Liver (tissue), 9 donors: ENCODE data around the gene CYP2S1. TPM values are rescaled to one million over a fixed set of nuclear protein-coding genes. Genes with fewer than 3 reads are reported as not detected.
A peak's percentile ranks its signal among the peaks of the same experiment; 100 is the strongest.

Source experiments
- DNase-seq: peaks from one replicate; pipeline ENCODE4 v3.0.0-alpha.2; 2017; ENCODE audit warnings: low spot score
- H3K27ac ChIP-seq, 2 donors: one replicate each; pipeline ENCODE4 v1.7.0; 2013; ENCODE audit warnings: inconsistent platforms in 2 of 2, low read length in 2 of 2, control low read depth in 1 of 2, low read depth in 1 of 2, mild to moderate bottlenecking in 1 of 2
- H3K27me3 ChIP-seq, 4 donors: one replicate each; pipeline versions ENCODE4 v1.6.1 to v1.7.0; 2013; ENCODE audit warnings: low read length in 3 of 4, inconsistent platforms in 1 of 4, mild to moderate bottlenecking in 1 of 4, moderate library complexity in 1 of 4; ENCODE audit not compliant: control insufficient read depth in 4 of 4, insufficient read depth in 4 of 4
- H3K36me3 ChIP-seq, 4 donors: one replicate each; pipeline versions ENCODE4 v1.6.1 to v1.7.0; 2013; ENCODE audit warnings: low read length in 3 of 4, mild to moderate bottlenecking in 3 of 4, low read depth in 1 of 4, moderate library complexity in 1 of 4; ENCODE audit not compliant: control insufficient read depth in 4 of 4, insufficient read depth in 3 of 4
- H3K4me1 ChIP-seq, 4 donors: one replicate each; pipeline versions ENCODE4 v1.6.1 to v1.7.0; 2013; ENCODE audit warnings: low read length in 3 of 4, mild to moderate bottlenecking in 3 of 4, moderate library complexity in 1 of 4; ENCODE audit not compliant: control insufficient read depth in 4 of 4, insufficient read depth in 4 of 4
- H3K4me3 ChIP-seq, 3 donors: one replicate each; pipeline versions ENCODE4 v1.6.1 to v1.7.0; 2013; ENCODE audit warnings: low read length in 3 of 3, control low read depth in 1 of 3, low read depth in 1 of 3, mild to moderate bottlenecking in 1 of 3
- H3K9ac ChIP-seq, 2 donors: one replicate each; pipeline ENCODE4 v1.7.0; 2013; ENCODE audit warnings: low read length in 2 of 2, mild to moderate bottlenecking in 2 of 2, moderate library complexity in 2 of 2, control low read depth in 1 of 2, low read depth in 1 of 2
- H3K9me3 ChIP-seq, 4 donors: one replicate each; pipeline versions ENCODE4 v1.6.1 to v1.7.0; 2013; ENCODE audit warnings: low read length in 3 of 4; ENCODE audit not compliant: control insufficient read depth in 4 of 4
- EGR1 ChIP-seq, 2 donors: IDR thresholded peaks; 2 replicates each; pipeline ENCODE4 v1.6.1; 2016 to 2018; ENCODE audit warnings: antibody characterized with exemption in 2 of 2, low read depth in 2 of 2
- FOXA1 ChIP-seq: IDR thresholded peaks from 2 replicates; pipeline ENCODE4 v1.6.1; 2016; ENCODE audit warnings: antibody characterized with exemption
- FOXA2 ChIP-seq: IDR thresholded peaks from 2 replicates; pipeline ENCODE4 v1.6.1; 2016; ENCODE audit warnings: antibody characterized with exemption
- GABPA ChIP-seq, 2 donors: IDR thresholded peaks in 1 of 2; conservative IDR thresholded peaks in 1 of 2; 2 replicates each; pipeline ENCODE4 v1.6.1; 2016; ENCODE audit warnings: antibody characterized with exemption in 2 of 2, mild to moderate bottlenecking in 1 of 2, moderate library complexity in 1 of 2
- HNF4A ChIP-seq, 2 donors: conservative IDR thresholded peaks; 2 replicates each; pipeline ENCODE4 v1.6.1; 2016; ENCODE audit warnings: antibody characterized with exemption in 2 of 2, mild to moderate bottlenecking in 2 of 2
- HNF4G ChIP-seq: IDR thresholded peaks from 2 replicates; pipeline ENCODE4 v1.6.1; 2016; ENCODE audit warnings: antibody characterized with exemption
- JUND ChIP-seq, 2 donors: IDR thresholded peaks; 2 replicates each; pipeline ENCODE4 v1.6.1; 2016; ENCODE audit warnings: antibody characterized with exemption in 2 of 2
- NR2F2 ChIP-seq: IDR thresholded peaks from 2 replicates; pipeline ENCODE4 v1.6.1; 2016; ENCODE audit warnings: antibody characterized with exemption
- RAD21 ChIP-seq, 2 donors: IDR thresholded peaks; 2 replicates each; pipeline ENCODE4 v1.6.1; 2016; ENCODE audit warnings: antibody characterized with exemption in 2 of 2, mild to moderate bottlenecking in 2 of 2
- RXRA ChIP-seq, 2 donors: IDR thresholded peaks; 2 replicates each; pipeline ENCODE4 v1.6.1; 2017 to 2018; ENCODE audit warnings: antibody characterized with exemption in 2 of 2, mild to moderate bottlenecking in 1 of 2
- SP1 ChIP-seq: IDR thresholded peaks from 2 replicates; pipeline ENCODE4 v1.6.1; 2018; ENCODE audit warnings: antibody characterized with exemption, mild to moderate bottlenecking
- TAF1 ChIP-seq: conservative IDR thresholded peaks from 2 replicates; pipeline ENCODE4 v1.6.1; 2016; ENCODE audit warnings: antibody characterized with exemption, mild to moderate bottlenecking
- YY1 ChIP-seq: IDR thresholded peaks from 2 replicates; pipeline ENCODE4 v1.6.1; 2016; ENCODE audit warnings: antibody characterized with exemption, mild to moderate bottlenecking
- WGBS: extraction: QIAGEN DNeasy Blood & Tissue Kit; methylation state at CpG from one replicate; pipeline ENCODE4 v1.1.7; 2013; 5-methylcytosine and 5-hydroxymethylcytosine counted together
- polyA plus RNA-seq, 2 donors: library from polyadenylated mRNA; stranded (reverse) in 1 of 2; unstranded in 1 of 2; fragments of 200-250 nt in 1 of 2; fragments of >200 nt in 1 of 2; fragmentation: Nextera tagmentation in 1 of 2; extraction: Ambion mirVana in 1 of 2; gene quantifications; one replicate each; pipeline versions ENCODE4 v1.2.1 to v1.2.3, GENCODE V29; 2013 to 2015
- total RNA-seq, 2 donors: library from RNA; depleted of rRNA; stranded (reverse); fragments of >200 nt; gene quantifications; one replicate each; pipeline ENCODE4 v1.2.3, GENCODE V29; 2014
- TF ChIP-seq, protein P1 (sequence below): IDR thresholded peaks from 2 replicates; pipeline ENCODE4 v1.6.1; 2016; ENCODE audit warnings: antibody characterized with exemption
- TF ChIP-seq, protein P2 (sequence below): IDR thresholded peaks from 2 replicates; pipeline ENCODE4 v1.6.1; 2016; ENCODE audit warnings: antibody characterized with exemption, mild to moderate bottlenecking
- TF ChIP-seq, protein P3 (sequence below): IDR thresholded peaks from 2 replicates; pipeline ENCODE4 v1.6.1; 2016; ENCODE audit warnings: antibody characterized with exemption
- TF ChIP-seq, protein P4 (sequence below): fragments of 150-350 bp; IDR thresholded peaks from 2 replicates; pipeline ENCODE4 v1.5.1; 2017; ENCODE audit warnings: improper control_type of control experiment, low read depth, low read length; ENCODE audit not compliant: missing input control
- TF ChIP-seq, protein P5 (sequence below): IDR thresholded peaks from 2 replicates; pipeline ENCODE4 v1.6.1; 2016; ENCODE audit warnings: antibody characterized with exemption
- donor health status: healthy.
- donor health status: healthy.
- donor health status: healthy.
- donor health status: healthy.
- donor health status: healthy.

The CYP2S1 gene
- total and polyA plus RNA-seq, 4 donors = 0.35 to 1.9 (median 1.5) TPM

DNA sequence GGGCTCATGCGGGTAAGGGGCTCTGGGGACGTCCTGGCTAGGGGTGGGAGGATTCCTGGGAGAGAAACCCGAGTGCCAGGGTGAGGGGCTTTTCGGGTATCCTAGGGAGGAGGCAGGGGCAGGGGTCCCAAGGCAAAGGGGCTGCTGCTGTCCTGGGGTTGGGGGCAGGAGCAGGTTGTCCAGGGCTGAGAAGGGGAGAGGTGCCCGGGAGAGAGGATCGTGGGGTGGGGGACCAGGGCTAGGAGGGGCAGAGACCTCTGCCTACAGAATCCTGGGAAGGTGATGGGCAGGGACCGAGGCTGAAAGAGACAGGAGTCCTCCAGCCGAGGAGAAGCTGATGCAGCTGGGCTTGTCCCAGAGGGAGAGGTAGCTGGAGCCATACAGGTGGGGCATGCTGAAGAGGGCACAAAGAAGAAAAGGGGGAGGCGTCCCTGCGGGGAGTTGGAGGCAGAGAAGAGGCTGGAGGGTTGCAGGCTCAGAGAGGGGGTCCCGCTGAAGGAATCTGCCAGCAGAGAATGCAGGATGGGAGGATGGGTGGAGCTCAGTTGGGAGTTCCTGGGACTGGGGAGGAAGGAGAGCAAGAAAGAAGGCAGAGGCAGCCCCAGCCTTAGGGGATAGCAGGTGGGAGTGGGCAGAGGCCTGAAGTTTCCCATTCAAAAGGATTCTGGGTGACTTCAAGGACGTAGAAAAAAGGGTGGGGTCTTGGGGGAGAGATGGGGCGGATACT, 574 bp downstream of the CYP2S1 start:
- Histone ChIP-seq H3K4me1 (peaks cover 0 to 13% (median 1%) of the 10 kb centered on the region in 4 donors), H3K27ac (no peak overlapping the region), H3K36me3 (no peaks in the 10 kb centered on the region), H3K9me3 (no peaks in the 10 kb centered on the region), H3K9ac (no peak overlapping the region), H3K4me3 (peak overlapping the region in 1 of 3 donors; percentile 22), H3K27me3 (peaks cover 0 to 2% (median 1%) of the 10 kb centered on the region in 4 donors)
- no peak for DNase-seq
- WGBS = 21% methylated on average over 13 of the region's 13 CpGs
- TF ChIP-seq RXRA (IDR thresholded peaks at IDR 0.05) = no peak
- no peak for TF ChIP-seq HNF4A (conservative IDR thresholded peaks at IDR 0.05)
- TF ChIP-seq FOXA2 = no peak
- TF ChIP-seq JUND (IDR thresholded peaks at IDR 0.05) = no peak
- TF ChIP-seq, protein P1, sequence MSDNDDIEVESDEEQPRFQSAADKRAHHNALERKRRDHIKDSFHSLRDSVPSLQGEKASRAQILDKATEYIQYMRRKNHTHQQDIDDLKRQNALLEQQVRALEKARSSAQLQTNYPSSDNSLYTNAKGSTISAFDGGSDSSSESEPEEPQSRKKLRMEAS = no peak
- no peak for TF ChIP-seq GABPA (IDR thresholded peaks at IDR 0.05 in 1 of 2, conservative IDR thresholded peaks at IDR 0.05 in 1 of 2)
- TF ChIP-seq, protein P2, sequence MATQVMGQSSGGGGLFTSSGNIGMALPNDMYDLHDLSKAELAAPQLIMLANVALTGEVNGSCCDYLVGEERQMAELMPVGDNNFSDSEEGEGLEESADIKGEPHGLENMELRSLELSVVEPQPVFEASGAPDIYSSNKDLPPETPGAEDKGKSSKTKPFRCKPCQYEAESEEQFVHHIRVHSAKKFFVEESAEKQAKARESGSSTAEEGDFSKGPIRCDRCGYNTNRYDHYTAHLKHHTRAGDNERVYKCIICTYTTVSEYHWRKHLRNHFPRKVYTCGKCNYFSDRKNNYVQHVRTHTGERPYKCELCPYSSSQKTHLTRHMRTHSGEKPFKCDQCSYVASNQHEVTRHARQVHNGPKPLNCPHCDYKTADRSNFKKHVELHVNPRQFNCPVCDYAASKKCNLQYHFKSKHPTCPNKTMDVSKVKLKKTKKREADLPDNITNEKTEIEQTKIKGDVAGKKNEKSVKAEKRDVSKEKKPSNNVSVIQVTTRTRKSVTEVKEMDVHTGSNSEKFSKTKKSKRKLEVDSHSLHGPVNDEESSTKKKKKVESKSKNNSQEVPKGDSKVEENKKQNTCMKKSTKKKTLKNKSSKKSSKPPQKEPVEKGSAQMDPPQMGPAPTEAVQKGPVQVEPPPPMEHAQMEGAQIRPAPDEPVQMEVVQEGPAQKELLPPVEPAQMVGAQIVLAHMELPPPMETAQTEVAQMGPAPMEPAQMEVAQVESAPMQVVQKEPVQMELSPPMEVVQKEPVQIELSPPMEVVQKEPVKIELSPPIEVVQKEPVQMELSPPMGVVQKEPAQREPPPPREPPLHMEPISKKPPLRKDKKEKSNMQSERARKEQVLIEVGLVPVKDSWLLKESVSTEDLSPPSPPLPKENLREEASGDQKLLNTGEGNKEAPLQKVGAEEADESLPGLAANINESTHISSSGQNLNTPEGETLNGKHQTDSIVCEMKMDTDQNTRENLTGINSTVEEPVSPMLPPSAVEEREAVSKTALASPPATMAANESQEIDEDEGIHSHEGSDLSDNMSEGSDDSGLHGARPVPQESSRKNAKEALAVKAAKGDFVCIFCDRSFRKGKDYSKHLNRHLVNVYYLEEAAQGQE = no peak
- TF ChIP-seq, protein P3, sequence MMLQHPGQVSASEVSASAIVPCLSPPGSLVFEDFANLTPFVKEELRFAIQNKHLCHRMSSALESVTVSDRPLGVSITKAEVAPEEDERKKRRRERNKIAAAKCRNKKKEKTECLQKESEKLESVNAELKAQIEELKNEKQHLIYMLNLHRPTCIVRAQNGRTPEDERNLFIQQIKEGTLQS = no peak
- no peak for TF ChIP-seq EGR1 (IDR thresholded peaks at IDR 0.05; ENCODE audit: low read depth in 2 of 2)
- no peak for TF ChIP-seq TAF1
- TF ChIP-seq SP1 = no peak
- TF ChIP-seq YY1 = no peak

DNA sequence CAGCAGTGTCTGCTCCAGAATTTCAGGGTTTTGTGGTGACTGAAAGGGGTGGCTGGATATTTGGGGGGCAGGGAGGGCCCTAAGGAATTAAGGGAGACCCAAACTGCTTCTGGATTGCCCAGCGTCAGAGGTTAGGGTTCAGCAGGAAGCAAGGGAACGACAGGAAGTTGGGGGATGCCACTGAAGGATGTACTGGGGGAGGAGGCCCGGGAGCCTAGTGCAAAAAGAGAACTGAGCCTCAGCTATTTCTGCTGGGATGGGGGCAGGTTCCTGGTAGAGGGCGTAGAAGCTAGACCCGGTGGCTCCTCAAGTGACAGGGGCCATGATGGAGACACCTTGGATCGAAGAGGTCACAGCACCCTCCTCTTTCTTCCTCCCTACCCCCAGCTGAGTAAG, 1.1 kb downstream of the CYP2S1 start:
- peaks cover 0 to 13% (median 1%) of the 10 kb centered on the region in 4 donors for H3K4me1 ChIP-seq
- no peak overlapping the region for H3K4me3 ChIP-seq
- no peak overlapping the region for H3K27ac ChIP-seq

More for the DNA sequence above, 1.1 kb downstream of the CYP2S1 start:
- Histone ChIP-seq H3K27me3 (peaks cover 0 to 2% (median 2%) of the 10 kb centered on the region in 4 donors), H3K36me3 (no peaks in the 10 kb centered on the region), H3K9me3 (no peaks in the 10 kb centered on the region), H3K9ac (no peak overlapping the region)
- WGBS = 46% methylated on average over 6 of the region's 6 CpGs
- no peak for DNase-seq
- no peak for TF ChIP-seq EGR1 (IDR thresholded peaks at IDR 0.05; ENCODE audit: low read depth in 2 of 2)
- no peak for TF ChIP-seq HNF4A (conservative IDR thresholded peaks at IDR 0.05)
- TF ChIP-seq FOXA1 = no peak
- no peak for TF ChIP-seq NR2F2
- TF ChIP-seq, protein P4, sequence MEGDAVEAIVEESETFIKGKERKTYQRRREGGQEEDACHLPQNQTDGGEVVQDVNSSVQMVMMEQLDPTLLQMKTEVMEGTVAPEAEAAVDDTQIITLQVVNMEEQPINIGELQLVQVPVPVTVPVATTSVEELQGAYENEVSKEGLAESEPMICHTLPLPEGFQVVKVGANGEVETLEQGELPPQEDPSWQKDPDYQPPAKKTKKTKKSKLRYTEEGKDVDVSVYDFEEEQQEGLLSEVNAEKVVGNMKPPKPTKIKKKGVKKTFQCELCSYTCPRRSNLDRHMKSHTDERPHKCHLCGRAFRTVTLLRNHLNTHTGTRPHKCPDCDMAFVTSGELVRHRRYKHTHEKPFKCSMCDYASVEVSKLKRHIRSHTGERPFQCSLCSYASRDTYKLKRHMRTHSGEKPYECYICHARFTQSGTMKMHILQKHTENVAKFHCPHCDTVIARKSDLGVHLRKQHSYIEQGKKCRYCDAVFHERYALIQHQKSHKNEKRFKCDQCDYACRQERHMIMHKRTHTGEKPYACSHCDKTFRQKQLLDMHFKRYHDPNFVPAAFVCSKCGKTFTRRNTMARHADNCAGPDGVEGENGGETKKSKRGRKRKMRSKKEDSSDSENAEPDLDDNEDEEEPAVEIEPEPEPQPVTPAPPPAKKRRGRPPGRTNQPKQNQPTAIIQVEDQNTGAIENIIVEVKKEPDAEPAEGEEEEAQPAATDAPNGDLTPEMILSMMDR = no peak
- TF ChIP-seq RXRA (IDR thresholded peaks at IDR 0.05) = no peak
- TF ChIP-seq, protein P2 = no peak
- no peak for TF ChIP-seq JUND (IDR thresholded peaks at IDR 0.05)
- TF ChIP-seq, protein P3 = no peak
- TF ChIP-seq GABPA (IDR thresholded peaks at IDR 0.05 in 1 of 2, conservative IDR thresholded peaks at IDR 0.05 in 1 of 2) = no peak
- TF ChIP-seq, protein P1 = no peak
- TF ChIP-seq TAF1 = no peak
- no peak for TF ChIP-seq SP1
- TF ChIP-seq HNF4G = no peak
- no peak for TF ChIP-seq RAD21 (IDR thresholded peaks at IDR 0.05)
- TF ChIP-seq, protein P5, sequence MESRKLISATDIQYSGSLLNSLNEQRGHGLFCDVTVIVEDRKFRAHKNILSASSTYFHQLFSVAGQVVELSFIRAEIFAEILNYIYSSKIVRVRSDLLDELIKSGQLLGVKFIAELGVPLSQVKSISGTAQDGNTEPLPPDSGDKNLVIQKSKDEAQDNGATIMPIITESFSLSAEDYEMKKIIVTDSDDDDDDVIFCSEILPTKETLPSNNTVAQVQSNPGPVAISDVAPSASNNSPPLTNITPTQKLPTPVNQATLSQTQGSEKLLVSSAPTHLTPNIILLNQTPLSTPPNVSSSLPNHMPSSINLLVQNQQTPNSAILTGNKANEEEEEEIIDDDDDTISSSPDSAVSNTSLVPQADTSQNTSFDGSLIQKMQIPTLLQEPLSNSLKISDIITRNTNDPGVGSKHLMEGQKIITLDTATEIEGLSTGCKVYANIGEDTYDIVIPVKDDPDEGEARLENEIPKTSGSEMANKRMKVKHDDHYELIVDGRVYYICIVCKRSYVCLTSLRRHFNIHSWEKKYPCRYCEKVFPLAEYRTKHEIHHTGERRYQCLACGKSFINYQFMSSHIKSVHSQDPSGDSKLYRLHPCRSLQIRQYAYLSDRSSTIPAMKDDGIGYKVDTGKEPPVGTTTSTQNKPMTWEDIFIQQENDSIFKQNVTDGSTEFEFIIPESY = no peak
